IMR-90 (cell line): ENCODE data around the gene OR7C1. TPM values are rescaled to one million over a fixed set of nuclear protein-coding genes. Genes with fewer than 3 reads are reported as not detected.

Source experiments
- ATAC-seq: fragments of 200-7000 bp; cut with Tn5 transposase; 2 replicates; pipeline ENCODE4 v1.9.1; 2020; ENCODE audit warnings: low read depth, mild to moderate bottlenecking, moderate library complexity
- BruUV-seq: library from RNA; stranded (reverse); fragments of 400-500 nt; replicated peaks from 2 replicates; lab custom pipeline; 2021; lab: Mats Ljungman, UMichigan
- CTCF ChIA-PET: fragments of 300-600 bp; formaldehyde crosslinking; extraction: SDS; loops from one replicate; lab custom pipeline; 2021; ENCODE audit warnings: antibody characterized with exemption; lab: Yijun Ruan, JAX
- POLR2A ChIA-PET: fragments of 300-600 bp; sonication (Branson Sonifier 250); formaldehyde crosslinking; loops from one replicate; lab custom pipeline; 2022; ENCODE audit warnings: antibody characterized with exemption; ENCODE audit not compliant: unreplicated experiment; lab: Charles Lee
- DNase-seq: peaks from one replicate; pipeline ENCODE4 v3.0.0; 2013
- H2AFZ ChIP-seq: replicated peaks from 2 replicates; pipeline ENCODE3; 2013; ENCODE audit warnings: low read length, mild to moderate bottlenecking; ENCODE audit not compliant: poor library complexity
- H2AK5ac ChIP-seq: 2 replicates; pipeline ENCODE4 v1.6.1; 2013; ENCODE audit warnings: low read depth, low read length, inconsistent platforms
- H2AK9ac ChIP-seq: replicated peaks from 2 replicates; pipeline ENCODE3; 2013; ENCODE audit warnings: mild to moderate bottlenecking, low read depth, low read length, moderate library complexity; ENCODE audit not compliant: poor library complexity
- H2BK120ac ChIP-seq: 2 replicates; pipeline ENCODE4 v1.6.1; 2013; ENCODE audit warnings: low read depth, low read length, inconsistent platforms
- H2BK15ac ChIP-seq: 3 replicates; pipeline ENCODE4 v1.6.1; 2013; ENCODE audit warnings: low read depth, low read length, inconsistent platforms
- H2BK20ac ChIP-seq: 2 replicates; pipeline ENCODE4 v1.6.1; 2013; ENCODE audit warnings: low read depth, mild to moderate bottlenecking, inconsistent platforms, low read length, moderate library complexity
- H2BK5ac ChIP-seq: 2 replicates; pipeline ENCODE4 v1.6.1; 2013; ENCODE audit warnings: mild to moderate bottlenecking, low read depth, low read length, inconsistent platforms; ENCODE audit not compliant: poor library complexity, severe bottlenecking
- H3K14ac ChIP-seq: replicated peaks from 2 replicates; pipeline ENCODE4 v1.6.1; 2013; ENCODE audit warnings: low read depth, low read length, inconsistent platforms
- H3K18ac ChIP-seq: 2 replicates; pipeline ENCODE4 v1.6.1; 2013; ENCODE audit warnings: low read depth, low read length, control low read depth
- H3K23ac ChIP-seq: 2 replicates; pipeline ENCODE4 v1.6.1; 2013; ENCODE audit warnings: low read depth, low read length, inconsistent platforms
- H3K27ac ChIP-seq: 2 replicates; pipeline ENCODE4 v1.5.1; 2013; ENCODE audit warnings: mild to moderate bottlenecking, control low read depth, low read length; ENCODE audit not compliant: insufficient read depth
- H3K27me3 ChIP-seq: 2 replicates; pipeline ENCODE4 v1.6.1; 2013; ENCODE audit warnings: low read length; ENCODE audit not compliant: control insufficient read depth, insufficient read depth
- H3K36me3 ChIP-seq: 2 replicates; pipeline ENCODE4 v1.6.1; 2013; ENCODE audit warnings: low read length, mixed read lengths; ENCODE audit not compliant: control insufficient read depth, insufficient read depth
- H3K4ac ChIP-seq: 2 replicates; pipeline ENCODE4 v1.6.1; 2013; ENCODE audit warnings: low read depth, low read length, inconsistent platforms
- H3K4me1 ChIP-seq: 2 replicates; pipeline ENCODE4 v1.6.1; 2013; ENCODE audit warnings: low read length, mixed read lengths; ENCODE audit not compliant: control insufficient read depth, insufficient read depth
- H3K4me2 ChIP-seq: 2 replicates; pipeline ENCODE4 v1.6.1; 2013; ENCODE audit warnings: low read depth, mild to moderate bottlenecking, control low read depth, low read length, moderate library complexity
- H3K4me3 ChIP-seq: 2 replicates; pipeline ENCODE4 v1.5.1; 2013; ENCODE audit warnings: low read depth, mild to moderate bottlenecking, control low read depth, low read length, moderate library complexity; ENCODE audit not compliant: insufficient read depth
- H3K56ac ChIP-seq: 2 replicates; pipeline ENCODE4 v1.6.1; 2013; ENCODE audit warnings: low read length, inconsistent platforms; ENCODE audit not compliant: insufficient read depth; ENCODE audit errors: extremely low read depth
- H3K79me1 ChIP-seq, 2 experiments: 2 replicates each; pipeline ENCODE4 v1.6.1; 2013; ENCODE audit warnings: low read length in 2 of 2, inconsistent platforms in 1 of 2, low read depth in 1 of 2
- H3K9ac ChIP-seq: 2 replicates; pipeline ENCODE4 v1.6.1; 2013; ENCODE audit warnings: low read depth, low read length, control low read depth
- H3K9me1 ChIP-seq: 2 replicates; pipeline ENCODE4 v1.6.1; 2013; ENCODE audit warnings: low read length, inconsistent platforms; ENCODE audit not compliant: insufficient read depth
- H3K9me3 ChIP-seq: 2 replicates; pipeline ENCODE4 v1.6.1; 2013; ENCODE audit warnings: low read length; ENCODE audit not compliant: control insufficient read depth, insufficient read depth
- H4K20me1 ChIP-seq: 2 replicates; pipeline ENCODE4 v1.6.1; 2013; ENCODE audit warnings: low read length, inconsistent platforms; ENCODE audit not compliant: insufficient read depth
- H4K5ac ChIP-seq: 2 replicates; pipeline ENCODE4 v1.6.1; 2013; ENCODE audit warnings: mild to moderate bottlenecking, low read depth, low read length, control low read depth
- H4K8ac ChIP-seq, 2 experiments: 2 replicates each; pipeline ENCODE4 v1.6.1; 2013; ENCODE audit warnings: low read depth in 2 of 2, low read length in 2 of 2, control low read depth in 1 of 2, inconsistent platforms in 1 of 2
- H4K91ac ChIP-seq: 2 replicates; pipeline ENCODE4 v1.6.1; 2013; ENCODE audit warnings: low read depth, low read length, inconsistent platforms; ENCODE audit not compliant: insufficient read depth
- BHLHE40 ChIP-seq: fragments of 150-350 bp; IDR thresholded peaks from 2 replicates; pipeline ENCODE4 v1.6.1; 2016; ENCODE audit warnings: mild to moderate bottlenecking, low read depth, low read length
- CHD1 ChIP-seq: IDR thresholded peaks from 2 replicates; pipeline ENCODE4 v1.6.1; 2012; ENCODE audit warnings: low read depth, low read length, improper control_type of control experiment
- FOS ChIP-seq: fragments of 150-350 bp; IDR thresholded peaks from 2 replicates; pipeline ENCODE4 v1.6.1; 2016; ENCODE audit warnings: low read depth, low read length
- MAFK ChIP-seq: IDR thresholded peaks from 2 replicates; pipeline ENCODE4 v1.6.1; 2012; ENCODE audit warnings: low read depth, low read length, improper control_type of control experiment
- MAZ ChIP-seq: IDR thresholded peaks from 2 replicates; pipeline ENCODE4 v1.6.1; 2012; ENCODE audit warnings: low read depth, mild to moderate bottlenecking, low read length, improper control_type of control experiment, moderate library complexity, borderline replicate concordance
- MXI1 ChIP-seq: IDR thresholded peaks from 2 replicates; pipeline ENCODE4 v1.6.1; 2012; ENCODE audit warnings: low read depth, mild to moderate bottlenecking, low read length, moderate library complexity, borderline replicate concordance
- NFE2L2 ChIP-seq: fragments of 150-350 bp; IDR thresholded peaks from 2 replicates; pipeline ENCODE4 v1.6.1; 2016; ENCODE audit warnings: low read depth, mild to moderate bottlenecking, low read length
- POLR2A ChIP-seq: IDR thresholded peaks from 2 replicates; pipeline ENCODE4 v1.6.1; 2012; ENCODE audit warnings: mild to moderate bottlenecking, low read depth, low read length
- RAD21 ChIP-seq: IDR thresholded peaks from 2 replicates; pipeline ENCODE4 v1.6.1; 2012; ENCODE audit warnings: low read length, improper control_type of control experiment
- RCOR1 ChIP-seq: IDR thresholded peaks from 2 replicates; pipeline ENCODE4 v1.6.1; 2012; ENCODE audit warnings: mild to moderate bottlenecking, low read length, improper control_type of control experiment; ENCODE audit not compliant: insufficient replicate concordance
- RFX5 ChIP-seq: IDR thresholded peaks from 2 replicates; pipeline ENCODE4 v1.8.0; 2012; ENCODE audit warnings: low read depth, mild to moderate bottlenecking, low read length, moderate library complexity
- SMC3 ChIP-seq: fragments of 150-350 bp; IDR thresholded peaks from 2 replicates; pipeline ENCODE4 v1.6.1; 2016; ENCODE audit warnings: low read depth, mild to moderate bottlenecking, antibody characterized with exemption, low read length, moderate library complexity
- WGBS, 2 experiments: methylation state at CpG; one replicate each; pipeline versions ENCODE4 v1.1.5 to v1.1.7; 2013; ENCODE audit warnings: missing lambda C conversion rate in 2 of 2; ENCODE audit not compliant: insufficient read length in 1 of 2; ENCODE audit errors: extremely low coverage in 2 of 2; 5-methylcytosine and 5-hydroxymethylcytosine counted together
- dilution Hi-C: fragments of 300-500 bp; cut with HindIII; formaldehyde crosslinking; loops from one replicate; pipeline ENCODE4 v1.14.3; 2018; ENCODE audit warnings: low sequenced_read_pairs; ENCODE audit not compliant: unreplicated experiment
- in situ Hi-C: fragments of 300-500 bp; cut with MboI; formaldehyde crosslinking; loops from 3 replicates; pipeline ENCODE4 v1.14.3; 2019; ENCODE audit warnings: low sequenced_read_pairs, inconsistent platforms, mixed read lengths
- intact Hi-C: fragments of 100-400 bp; cut with micrococcal nuclease; formaldehyde crosslinking; loops from 2 replicates; pipeline ENCODE4 v1.10.0; 2022
- polyA plus RNA-seq, 3 experiments: library from polyadenylated mRNA; depleted of rRNA; stranded (reverse); fragments of >200 nt; gene quantifications; 2 replicates each; pipeline ENCODE4 v1.2.3, GENCODE V29; 2012; ENCODE audit warnings: low replicate concordance in 1 of 3
- total RNA-seq: library from RNA; depleted of rRNA; stranded (reverse); fragments of >200 nt; gene quantifications from 2 replicates; pipeline ENCODE4 v1.2.3, GENCODE V29; 2012
- TF ChIP-seq, protein P1 (sequence below): fragments of 150-350 bp; IDR thresholded peaks from 2 replicates; pipeline ENCODE4 v1.6.1; 2017; ENCODE audit warnings: mild to moderate bottlenecking, antibody characterized with exemption, low read length, low read depth
- TF ChIP-seq, protein P2 (sequence below): conservative IDR thresholded peaks from 2 replicates; pipeline ENCODE4 v1.5.1; 2012; ENCODE audit warnings: mild to moderate bottlenecking, low read depth, low read length, improper control_type of control experiment
- TF ChIP-seq, protein P3 (sequence below): fragments of 150-350 bp; IDR thresholded peaks from 2 replicates; pipeline ENCODE4 v1.6.1; 2016; ENCODE audit warnings: low read depth, mild to moderate bottlenecking, low read length, moderate library complexity, borderline replicate concordance

OR7C1 gene
- total and polyA plus RNA-seq, 2 of the 4 experiments (the other 2 are of a cell fraction), result not detected

DNA sequence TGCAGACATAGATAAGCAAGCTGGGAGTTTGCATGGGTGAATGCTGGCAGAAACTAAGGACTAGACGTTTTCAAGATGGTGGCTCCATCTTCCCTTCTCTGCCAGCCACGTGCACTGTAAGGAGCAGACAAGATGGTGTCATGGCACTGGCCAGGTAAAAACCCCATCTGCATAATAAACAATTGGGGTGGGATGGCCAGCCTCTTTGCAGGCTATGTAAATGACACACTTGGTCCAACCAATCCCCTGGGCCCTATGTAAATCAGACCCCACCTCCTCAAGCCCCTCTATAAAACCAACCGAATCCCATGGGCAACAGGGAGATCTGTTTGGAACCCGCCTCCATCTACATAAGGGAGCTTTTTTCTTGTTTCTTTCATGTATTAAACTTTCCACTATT is 2.4 kb upstream of the OR7C1 start:
- intact Hi-C loops (no loop called here), in situ Hi-C loops (no loop called here), dilution Hi-C loops (no loop called here)
- H2BK15ac ChIP-seq, result no peak overlapping the region
- H2BK5ac ChIP-seq, result no peak overlapping the region
- H3K4me2 ChIP-seq, result no peak overlapping the region
- POLR2A ChIA-PET, result no interaction called here
- H3K36me3 ChIP-seq, result no peaks in the 10 kb centered on the region
- H3K4me3 ChIP-seq, result no peak overlapping the region
- H3K14ac ChIP-seq, result no peak overlapping the region
- DNase-seq (no peak), ATAC-seq (no peak)
- H2AK9ac ChIP-seq, result no peak overlapping the region
- no peak overlapping the region for H2BK120ac ChIP-seq
- no peak overlapping the region for H3K56ac ChIP-seq
- H4K91ac ChIP-seq, result no peak overlapping the region
- no peak overlapping the region for H3K27ac ChIP-seq
- 0% methylated on average over 1 of the region's 4 CpGs; no CpG with 5 or more reads in 1 of the 2 experiments for WGBS, 2 experiments
- H4K8ac ChIP-seq, result no peak overlapping the region
- no peaks in the 10 kb centered on the region for H4K20me1 ChIP-seq
- H3K23ac ChIP-seq, result no peak overlapping the region
- no peak overlapping the region for H3K4ac ChIP-seq
- H3K18ac ChIP-seq, result no peak overlapping the region
- H3K9me1 ChIP-seq, result no peaks in the 10 kb centered on the region
- no peak overlapping the region for H4K5ac ChIP-seq
- H2BK20ac ChIP-seq, result no peak overlapping the region
- no peak overlapping the region for H2AK5ac ChIP-seq
- peaks cover 4% of the 10 kb centered on the region; the same call in 1 of the 2 replicates for H3K9me3 ChIP-seq
- no TSS peak for BruUV-seq
- no peak overlapping the region for H3K9ac ChIP-seq
- CTCF ChIA-PET, result no interaction called here
- H3K27me3 ChIP-seq, result no peaks in the 10 kb centered on the region
- TF ChIP-seq MXI1, result no peak
- TF ChIP-seq MAFK, result no peak
- TF ChIP-seq CHD1, result no peak
- no peak for TF ChIP-seq BHLHE40
- TF ChIP-seq, protein P1, sequence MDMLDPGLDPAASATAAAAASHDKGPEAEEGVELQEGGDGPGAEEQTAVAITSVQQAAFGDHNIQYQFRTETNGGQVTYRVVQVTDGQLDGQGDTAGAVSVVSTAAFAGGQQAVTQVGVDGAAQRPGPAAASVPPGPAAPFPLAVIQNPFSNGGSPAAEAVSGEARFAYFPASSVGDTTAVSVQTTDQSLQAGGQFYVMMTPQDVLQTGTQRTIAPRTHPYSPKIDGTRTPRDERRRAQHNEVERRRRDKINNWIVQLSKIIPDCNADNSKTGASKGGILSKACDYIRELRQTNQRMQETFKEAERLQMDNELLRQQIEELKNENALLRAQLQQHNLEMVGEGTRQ, result no peak
- no peak for TF ChIP-seq MAZ
- TF ChIP-seq, protein P2, sequence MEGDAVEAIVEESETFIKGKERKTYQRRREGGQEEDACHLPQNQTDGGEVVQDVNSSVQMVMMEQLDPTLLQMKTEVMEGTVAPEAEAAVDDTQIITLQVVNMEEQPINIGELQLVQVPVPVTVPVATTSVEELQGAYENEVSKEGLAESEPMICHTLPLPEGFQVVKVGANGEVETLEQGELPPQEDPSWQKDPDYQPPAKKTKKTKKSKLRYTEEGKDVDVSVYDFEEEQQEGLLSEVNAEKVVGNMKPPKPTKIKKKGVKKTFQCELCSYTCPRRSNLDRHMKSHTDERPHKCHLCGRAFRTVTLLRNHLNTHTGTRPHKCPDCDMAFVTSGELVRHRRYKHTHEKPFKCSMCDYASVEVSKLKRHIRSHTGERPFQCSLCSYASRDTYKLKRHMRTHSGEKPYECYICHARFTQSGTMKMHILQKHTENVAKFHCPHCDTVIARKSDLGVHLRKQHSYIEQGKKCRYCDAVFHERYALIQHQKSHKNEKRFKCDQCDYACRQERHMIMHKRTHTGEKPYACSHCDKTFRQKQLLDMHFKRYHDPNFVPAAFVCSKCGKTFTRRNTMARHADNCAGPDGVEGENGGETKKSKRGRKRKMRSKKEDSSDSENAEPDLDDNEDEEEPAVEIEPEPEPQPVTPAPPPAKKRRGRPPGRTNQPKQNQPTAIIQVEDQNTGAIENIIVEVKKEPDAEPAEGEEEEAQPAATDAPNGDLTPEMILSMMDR, result no peak
- no peak for TF ChIP-seq RCOR1
- TF ChIP-seq, protein P3, sequence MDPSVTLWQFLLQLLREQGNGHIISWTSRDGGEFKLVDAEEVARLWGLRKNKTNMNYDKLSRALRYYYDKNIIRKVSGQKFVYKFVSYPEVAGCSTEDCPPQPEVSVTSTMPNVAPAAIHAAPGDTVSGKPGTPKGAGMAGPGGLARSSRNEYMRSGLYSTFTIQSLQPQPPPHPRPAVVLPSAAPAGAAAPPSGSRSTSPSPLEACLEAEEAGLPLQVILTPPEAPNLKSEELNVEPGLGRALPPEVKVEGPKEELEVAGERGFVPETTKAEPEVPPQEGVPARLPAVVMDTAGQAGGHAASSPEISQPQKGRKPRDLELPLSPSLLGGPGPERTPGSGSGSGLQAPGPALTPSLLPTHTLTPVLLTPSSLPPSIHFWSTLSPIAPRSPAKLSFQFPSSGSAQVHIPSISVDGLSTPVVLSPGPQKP, result no peak
- no peak for TF ChIP-seq POLR2A
- no peak for TF ChIP-seq SMC3
- no peak for TF ChIP-seq RFX5
- no peak for TF ChIP-seq FOS
- no peak for TF ChIP-seq NFE2L2
- no peak for TF ChIP-seq RAD21
- no peak overlapping the region for H2AFZ ChIP-seq
- H3K4me1 ChIP-seq, result no peaks in the 10 kb centered on the region
- H3K79me1 ChIP-seq, result no peaks in the 10 kb centered on the region
